Esophagus muscularis mucosa (tissue), 4 donors: ENCODE data around the gene MCF2L. TPM values are rescaled to one million over a fixed set of nuclear protein-coding genes. Genes with fewer than 3 reads are reported as not detected.

Experiments used
- DNase-seq: peaks from one replicate; pipeline ENCODE4 v3.0.0-alpha.2; 2017; ENCODE audit errors: extremely low spot score
- H3K27ac ChIP-seq, 4 donors: fragments of 200-600 bp; sonication (generic); replicated peaks in 1 of 4; 1 replicate in 3 of 4; 2 replicates in 1 of 4; pipeline ENCODE4 v1.5.1; 2016 to 2019; ENCODE audit warnings: mild to moderate bottlenecking in 1 of 4
- H3K27me3 ChIP-seq, 4 donors: fragments of 200-600 bp; sonication (generic); one replicate each; pipeline versions ENCODE4 v1.5.1 to v1.6.0; 2016 to 2019
- H3K36me3 ChIP-seq, 4 donors: fragments of 200-600 bp; sonication (generic); one replicate each; pipeline ENCODE4 v1.5.1; 2016 to 2019
- H3K4me1 ChIP-seq, 4 donors: fragments of 200-600 bp; sonication (generic); one replicate each; pipeline ENCODE4 v1.5.1; 2016 to 2019
- H3K4me3 ChIP-seq, 4 donors: fragments of 200-600 bp; sonication (generic); 1 replicate in 2 of 4; 2 replicates in 2 of 4; pipeline ENCODE4 v1.5.1; 2016 to 2019; ENCODE audit warnings: mild to moderate bottlenecking in 4 of 4, moderate library complexity in 1 of 4
- H3K9me3 ChIP-seq, 4 donors: fragments of 200-600 bp; sonication (generic); 1 replicate in 3 of 4; 2 replicates in 1 of 4; pipeline ENCODE4 v1.5.1; 2016 to 2019
- CTCF ChIP-seq, 3 experiments: fragments of 200-600 bp in 2 of 3; fragments of 450-650 bp in 1 of 3; sonication (generic) in 2 of 3; IDR thresholded peaks; one replicate each; pipeline ENCODE4 v1.5.1; 2017 to 2019; ENCODE audit warnings: antibody characterized with exemption in 3 of 3, mild to moderate bottlenecking in 2 of 3, moderate library complexity in 1 of 3
- EP300 ChIP-seq: sonication (generic); formaldehyde crosslinking; IDR thresholded peaks from one replicate; pipeline ENCODE4 v1.6.1; 2017; ENCODE audit warnings: antibody characterized with exemption
- POLR2A ChIP-seq: fragments of 450-650 bp; IDR thresholded peaks from one replicate; pipeline ENCODE4 v1.6.1; 2017; ENCODE audit warnings: antibody characterized with exemption, moderate library complexity, mild to moderate bottlenecking, low read depth
- POLR2AphosphoS5 ChIP-seq, 2 donors: sonication (generic); formaldehyde crosslinking; IDR thresholded peaks; one replicate each; pipeline ENCODE4 v1.6.1; 2017; ENCODE audit warnings: antibody characterized with exemption in 2 of 2
- WGBS: methylation state at CpG from one replicate; pipeline ENCODE4 v1.1.5; 2018; 5-methylcytosine and 5-hydroxymethylcytosine counted together
- intact Hi-C: fragments of 100-400 bp; cut with DNase I; formaldehyde crosslinking; loops from one replicate; pipeline ENCODE4 v1.15.1; 2023
- total RNA-seq, 4 donors: library from RNA; depleted of rRNA; stranded (reverse); fragments of >200 nt; gene quantifications; one replicate each; pipeline versions ENCODE4 v1.1.0 to v1.2.1, GENCODE V29; 2016

MCF2L gene
- total RNA-seq, 4 donors from 2014 or later, result 14.5 to 38.6 (median 26.7) TPM

DNA sequence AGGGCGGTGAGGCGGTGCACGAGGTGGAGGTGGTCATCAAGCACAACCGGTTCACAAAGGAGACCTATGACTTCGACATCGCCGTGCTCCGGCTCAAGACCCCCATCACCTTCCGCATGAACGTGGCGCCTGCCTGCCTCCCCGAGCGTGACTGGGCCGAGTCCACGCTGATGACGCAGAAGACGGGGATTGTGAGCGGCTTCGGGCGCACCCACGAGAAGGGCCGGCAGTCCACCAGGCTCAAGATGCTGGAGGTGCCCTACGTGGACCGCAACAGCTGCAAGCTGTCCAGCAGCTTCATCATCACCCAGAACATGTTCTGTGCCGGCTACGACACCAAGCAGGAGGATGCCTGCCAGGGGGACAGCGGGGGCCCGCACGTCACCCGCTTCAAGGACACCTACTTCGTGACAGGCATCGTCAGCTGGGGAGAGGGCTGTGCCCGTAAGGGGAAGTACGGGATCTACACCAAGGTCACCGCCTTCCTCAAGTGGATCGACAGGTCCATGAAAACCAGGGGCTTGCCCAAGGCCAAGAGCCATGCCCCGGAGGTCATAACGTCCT lies 180.0 kb downstream of the MCF2L start:
- WGBS, result 93% methylated on average over 28 of the region's 38 CpGs
- no peak overlapping the region for H3K4me3 ChIP-seq
- H3K9me3 ChIP-seq, result no peaks in the 10 kb centered on the region
- no peaks in the 10 kb centered on the region for H3K27me3 ChIP-seq
- DNase-seq, result no peak
- intact Hi-C loops, result no loop called here
- peaks cover 15 to 20% (median 17%) of the 10 kb centered on the region in 4 donors for H3K4me1 ChIP-seq
- peaks cover 0 to 4% (median 0%) of the 10 kb centered on the region in 4 donors for H3K36me3 ChIP-seq
- H3K27ac ChIP-seq, result no peak overlapping the region
- TF ChIP-seq EP300, result no peak
- no peak for TF ChIP-seq POLR2A
- TF ChIP-seq POLR2AphosphoS5 (IDR thresholded peaks at IDR 0.05), result no peak
- TF ChIP-seq CTCF (IDR thresholded peaks at IDR 0.05), result no peak

Other genes starting within 250 kb of the MCF2L start
- gene F7, start 136.6 kb downstream of the MCF2L start, total RNA-seq, result 1 to 10 TPM in 1 of 4 donors, under 1 TPM in 1, not detected in 2; 0.66 to 1.6 TPM
- gene F10, start 153.6 kb downstream of the MCF2L start, total RNA-seq, result 10 to 100 TPM in 2 of 4 donors, 1 to 10 TPM in 2; 4.6 to 20.5 (median 11.7) TPM
- gene PROZ, start 189.4 kb downstream of the MCF2L start, total RNA-seq, result not detected
- gene PCID2, start 239.5 kb downstream of the MCF2L start, total RNA-seq, result 10 to 100 TPM; 34.5 to 46.9 (median 42.3) TPM
- gene CUL4A, start 240.4 kb downstream of the MCF2L start, total RNA-seq, result 100 to 1,000 TPM in 3 of 4 donors, 10 to 100 TPM in 1; 93.4 to 154 (median 122) TPM